Endodermal cell (in vitro differentiated cells): ENCODE data around the gene NFE2L2. TPM values are rescaled to one million over a fixed set of nuclear protein-coding genes. Genes with fewer than 3 reads are reported as not detected.

Experiments used
- DNase-seq: peaks from one replicate; pipeline ENCODE4 v3.0.0-alpha.2; 2017
- H3K27ac ChIP-seq: 2 replicates; pipeline ENCODE4 v1.5.1; 2013; ENCODE audit warnings: mild to moderate bottlenecking, low read depth, low read length, moderate library complexity
- H3K27me3 ChIP-seq: 2 replicates; pipeline ENCODE4 v1.6.1; 2013; ENCODE audit warnings: mild to moderate bottlenecking, low read length, moderate library complexity; ENCODE audit not compliant: insufficient read depth, control insufficient read depth, poor library complexity, severe bottlenecking
- H3K36me3 ChIP-seq: 2 replicates; pipeline ENCODE4 v1.7.0; 2013; ENCODE audit warnings: mild to moderate bottlenecking, low read length, moderate library complexity; ENCODE audit not compliant: control insufficient read depth, insufficient read depth
- H3K4me1 ChIP-seq: one replicate; pipeline ENCODE4 v1.7.0; 2013; ENCODE audit warnings: low read length; ENCODE audit not compliant: control insufficient read depth, insufficient read depth
- H3K4me3 ChIP-seq: 2 replicates; pipeline ENCODE4 v1.5.1; 2013; ENCODE audit warnings: mild to moderate bottlenecking, low read length, moderate library complexity
- H3K9ac ChIP-seq: 2 replicates; pipeline ENCODE4 v1.6.1; 2013; ENCODE audit warnings: mild to moderate bottlenecking, low read length, moderate library complexity; ENCODE audit not compliant: poor library complexity, severe bottlenecking; ENCODE audit errors: extremely low read depth
- H3K9me3 ChIP-seq: 2 replicates; pipeline ENCODE4 v1.6.1; 2013; ENCODE audit warnings: mild to moderate bottlenecking, low read length, moderate library complexity; ENCODE audit not compliant: control insufficient read depth
- H3K27ac Mint-ChIP-seq: 2 replicates; pipeline ENCODE4 v1.8.0; 2020; ENCODE audit warnings: mixed read lengths
- H3K27me3 Mint-ChIP-seq: 2 replicates; pipeline ENCODE4 v1.8.0; 2021; ENCODE audit warnings: mild to moderate bottlenecking, mixed read lengths; ENCODE audit not compliant: insufficient read depth
- H3K36me3 Mint-ChIP-seq: 2 replicates; pipeline ENCODE4 v1.8.0; 2020; ENCODE audit warnings: low read depth, mixed read lengths
- H3K4me1 Mint-ChIP-seq: 2 replicates; pipeline ENCODE4 v1.8.0; 2020; ENCODE audit warnings: mixed read lengths
- H3K4me3 Mint-ChIP-seq: 2 replicates; pipeline ENCODE4 v1.8.0; 2020; ENCODE audit warnings: mild to moderate bottlenecking, moderate library complexity, mixed read lengths
- H3K9me3 Mint-ChIP-seq: 2 replicates; pipeline ENCODE4 v1.8.0; 2020; ENCODE audit warnings: mild to moderate bottlenecking, mixed read lengths
- WGBS, 2 experiments: methylation state at CpG; one replicate each; pipeline versions ENCODE4 v1.1.5 to v1.1.7; 2013; ENCODE audit warnings: missing lambda C conversion rate in 2 of 2, mixed read lengths in 1 of 2; ENCODE audit not compliant: insufficient coverage in 1 of 2, insufficient read length in 1 of 2; 5-methylcytosine and 5-hydroxymethylcytosine counted together
- total RNA-seq, 2 donors: library from RNA; stranded (reverse); fragmentation: NEBNext Ultra II Directional in 1 of 2; extraction: Animal tissue kit (Norgen Biotek cat#: 25700) in 1 of 2; gene quantifications; 2 replicates in 1 of 2; 3 replicates in 1 of 2; pipeline ENCODE4 v1.2.1, GENCODE V29; 2021
- TF ChIP-seq, protein P1 (sequence below): fragments of 200-600 bp; sonication (generic); conservative IDR thresholded peaks from 2 replicates; pipeline ENCODE4 v1.5.0; 2021; ENCODE audit warnings: antibody characterized with exemption, mild to moderate bottlenecking

NFE2L2 gene
- total RNA-seq, 2 donors from 2014 or later = 59.0 to 59.1 TPM

DNA sequence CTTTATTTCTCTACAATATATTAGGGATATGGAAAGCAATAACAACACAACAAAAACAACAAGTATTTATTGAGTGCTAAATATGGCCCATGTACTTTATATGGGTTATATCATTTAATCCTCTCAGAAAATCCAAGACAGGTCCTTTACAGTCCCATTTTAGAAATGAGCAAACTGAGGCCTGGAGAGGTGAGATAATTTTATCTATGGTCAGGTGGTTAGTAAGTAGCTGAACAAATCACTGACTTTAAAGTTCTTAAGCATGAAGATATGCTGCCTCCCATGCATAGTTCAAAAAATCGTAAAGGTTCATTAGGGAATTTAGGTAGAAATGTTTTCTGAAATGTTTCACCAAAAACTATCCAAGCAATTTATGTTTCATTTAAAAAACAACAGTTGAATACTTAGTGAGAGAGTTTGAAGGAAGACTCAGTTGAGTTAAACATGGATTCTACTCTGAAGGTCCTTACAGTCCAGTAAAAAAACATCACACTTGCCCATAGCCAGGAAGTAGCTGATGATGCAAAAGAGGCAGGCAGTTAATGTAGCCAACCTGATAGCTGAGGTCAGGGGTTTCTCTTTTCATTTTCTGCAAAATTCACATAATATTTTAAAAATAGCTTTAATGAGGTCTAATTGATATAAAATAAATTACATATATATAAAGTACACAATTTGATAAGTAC lies 7.6 kb upstream of the NFE2L2 start:
- Mint-ChIP-seq H3K36me3 (no peaks in the 10 kb centered on the region), H3K27ac (no peak overlapping the region)
- H3K4me1 ChIP-seq = peaks cover 4% of the 10 kb centered on the region

DNA sequence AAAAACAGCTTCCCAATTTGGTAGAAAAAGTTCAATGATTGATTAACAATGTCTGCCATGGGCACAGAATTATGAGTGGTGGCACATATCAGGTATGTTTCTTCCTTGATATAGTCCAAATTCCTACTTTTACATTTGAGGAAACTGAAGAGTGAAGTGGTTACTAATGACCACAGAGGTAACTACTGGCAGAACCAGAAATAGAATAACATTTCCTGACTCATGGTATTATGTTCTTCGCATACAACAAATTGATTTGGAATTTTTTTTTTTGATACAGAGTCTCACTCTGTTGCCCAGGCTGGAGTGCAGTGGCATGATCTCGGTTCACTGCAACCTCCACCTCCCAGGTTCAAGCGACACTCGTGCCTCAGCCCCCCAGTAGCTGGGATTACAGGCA lies 6.0 kb upstream of the NFE2L2 start:
- no peaks in the 10 kb centered on the region for H3K9me3 Mint-ChIP-seq
- Histone ChIP-seq H3K27me3 (no peaks in the 10 kb centered on the region), H3K4me3 (no peak overlapping the region), H3K9ac (no peak overlapping the region), H3K36me3 (no peaks in the 10 kb centered on the region), H3K9me3 (no peaks in the 10 kb centered on the region), H3K4me1 (peaks cover 5% of the 10 kb centered on the region), H3K27ac (no peak overlapping the region)
- H3K27me3 Mint-ChIP-seq = no peaks in the 10 kb centered on the region
- 95% methylated on average over 2 to 4 of the region's 4 CpGs for WGBS, 2 experiments
- H3K36me3 Mint-ChIP-seq = no peaks in the 10 kb centered on the region
- no peak overlapping the region for H3K4me3 Mint-ChIP-seq
- peaks cover 34% of the 10 kb centered on the region for H3K4me1 Mint-ChIP-seq
- no peak overlapping the region for H3K27ac Mint-ChIP-seq
- TF ChIP-seq, protein P1, sequence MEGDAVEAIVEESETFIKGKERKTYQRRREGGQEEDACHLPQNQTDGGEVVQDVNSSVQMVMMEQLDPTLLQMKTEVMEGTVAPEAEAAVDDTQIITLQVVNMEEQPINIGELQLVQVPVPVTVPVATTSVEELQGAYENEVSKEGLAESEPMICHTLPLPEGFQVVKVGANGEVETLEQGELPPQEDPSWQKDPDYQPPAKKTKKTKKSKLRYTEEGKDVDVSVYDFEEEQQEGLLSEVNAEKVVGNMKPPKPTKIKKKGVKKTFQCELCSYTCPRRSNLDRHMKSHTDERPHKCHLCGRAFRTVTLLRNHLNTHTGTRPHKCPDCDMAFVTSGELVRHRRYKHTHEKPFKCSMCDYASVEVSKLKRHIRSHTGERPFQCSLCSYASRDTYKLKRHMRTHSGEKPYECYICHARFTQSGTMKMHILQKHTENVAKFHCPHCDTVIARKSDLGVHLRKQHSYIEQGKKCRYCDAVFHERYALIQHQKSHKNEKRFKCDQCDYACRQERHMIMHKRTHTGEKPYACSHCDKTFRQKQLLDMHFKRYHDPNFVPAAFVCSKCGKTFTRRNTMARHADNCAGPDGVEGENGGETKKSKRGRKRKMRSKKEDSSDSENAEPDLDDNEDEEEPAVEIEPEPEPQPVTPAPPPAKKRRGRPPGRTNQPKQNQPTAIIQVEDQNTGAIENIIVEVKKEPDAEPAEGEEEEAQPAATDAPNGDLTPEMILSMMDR = no peak
- DNase-seq = no peak

More for the DNA sequence above, 7.6 kb upstream of the NFE2L2 start:
- Histone ChIP-seq H3K4me3 (no peak overlapping the region), H3K9me3 (no peaks in the 10 kb centered on the region), H3K27me3 (no peaks in the 10 kb centered on the region), H3K36me3 (no peaks in the 10 kb centered on the region), H3K27ac (no peak overlapping the region), H3K9ac (no peak overlapping the region)
- Mint-ChIP-seq H3K9me3 (no peaks in the 10 kb centered on the region), H3K4me3 (no peak overlapping the region), H3K4me1 (peaks cover 23% of the 10 kb centered on the region), H3K27me3 (no peaks in the 10 kb centered on the region)
- TF ChIP-seq, protein P1 = no peak
- WGBS, 2 experiments = 88% methylated on average over 1 of the region's 1 CpG; no CpG with 5 or more reads in 1 of the 2 experiments
- DNase-seq = no peak

DNA sequence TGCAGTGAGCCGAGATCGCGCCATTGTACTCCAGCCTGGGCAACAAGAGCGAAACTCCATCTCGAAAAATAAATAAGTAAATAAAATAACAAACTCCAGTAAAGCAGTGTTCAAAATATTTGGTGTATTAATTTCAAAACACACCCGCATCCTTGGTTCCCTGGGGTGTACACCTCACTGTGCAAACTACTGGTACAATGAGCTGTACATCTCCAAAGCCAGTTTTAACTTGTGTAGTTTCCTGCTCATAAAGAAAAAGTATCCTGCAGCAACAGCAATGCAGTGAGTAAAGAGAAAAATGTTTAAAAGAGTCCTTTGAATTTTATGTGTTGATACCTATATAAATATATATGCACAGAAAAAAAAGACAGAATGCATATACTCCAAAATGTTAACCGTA lies 4.4 kb upstream of the NFE2L2 start:
- Mint-ChIP-seq H3K4me3 (no peak overlapping the region), H3K27me3 (no peaks in the 10 kb centered on the region), H3K36me3 (no peaks in the 10 kb centered on the region), H3K27ac (no peak overlapping the region), H3K4me1 (peaks cover 29% of the 10 kb centered on the region), H3K9me3 (no peaks in the 10 kb centered on the region)
- H3K9ac ChIP-seq = no peak overlapping the region
- TF ChIP-seq, protein P1 = no peak
- H3K9me3 ChIP-seq = no peaks in the 10 kb centered on the region
- no peak overlapping the region for H3K27ac ChIP-seq
- no peaks in the 10 kb centered on the region for H3K36me3 ChIP-seq
- H3K4me3 ChIP-seq = no peak overlapping the region
- WGBS, 2 experiments = 97 to 100% methylated on average over 1 to 7 of the region's 7 CpGs
- no peak for DNase-seq
- H3K27me3 ChIP-seq = no peaks in the 10 kb centered on the region
- peaks cover 5% of the 10 kb centered on the region for H3K4me1 ChIP-seq
